B cell (primary cell): Measurements from ENCODE around the gene PARVB. TPM values are rescaled to one million over a fixed set of nuclear protein-coding genes. Genes with fewer than 3 reads are reported as not detected.
A peak's percentile ranks its signal among the peaks of the same experiment; 100 is the strongest.

Source experiments
- ATAC-seq: fragments of 200-7000 bp; cut with Tn5 transposase; one replicate; pipeline ENCODE4 v1.10.0; 2021; ENCODE audit warnings: low read depth, mild to moderate bottlenecking, moderate number of reproducible peaks, moderate library complexity
- CTCF ChIA-PET: fragments of 350-600 bp; sonication (Branson Sonifier 250); formaldehyde crosslinking; loops from one replicate; lab custom pipeline; 2021; ENCODE audit warnings: antibody characterized with exemption, inconsistent platforms; lab: Charles Lee
- POLR2A ChIA-PET: fragments of 350-600 bp; sonication (Branson Sonifier 250); formaldehyde crosslinking; loops from one replicate; lab custom pipeline; 2021; ENCODE audit warnings: antibody characterized with exemption; lab: Charles Lee
- DNase-seq: peaks from one replicate; pipeline ENCODE4 v3.0.0; 2013
- H2AFZ ChIP-seq: 2 replicates; pipeline ENCODE4 v1.6.1; 2012; ENCODE audit warnings: mild to moderate bottlenecking, low read depth, low read length; ENCODE audit not compliant: insufficient read depth, poor library complexity, severe bottlenecking
- H3K27ac ChIP-seq, 2 donors: 1 replicate in 1 of 2; 2 replicates in 1 of 2; pipeline ENCODE4 v1.5.1; 2012 to 2013; ENCODE audit warnings: low read length in 2 of 2, mild to moderate bottlenecking in 2 of 2, moderate library complexity in 1 of 2
- H3K27me3 ChIP-seq, 4 experiments: fragments of 200-600 bp in 1 of 4; sonication (generic) in 1 of 4; replicated peaks in 1 of 4; 1 replicate in 2 of 4; 2 replicates in 2 of 4; pipeline versions ENCODE4 v1.6.1 to v1.7.0; 2013 to 2016; ENCODE audit warnings: low read length in 3 of 4, mild to moderate bottlenecking in 2 of 4, mixed read lengths in 1 of 4, moderate library complexity in 1 of 4; ENCODE audit not compliant: insufficient read depth in 4 of 4, control insufficient read depth in 3 of 4; ENCODE audit errors: control extremely low read depth in 1 of 4
- H3K36me3 ChIP-seq, 2 experiments: replicated peaks in 1 of 2; 1 replicate in 1 of 2; 2 replicates in 1 of 2; pipeline versions ENCODE4 v1.6.1 to v1.7.1; 2013; ENCODE audit warnings: low read length in 1 of 2; ENCODE audit not compliant: insufficient read depth in 2 of 2, control insufficient read depth in 1 of 2; ENCODE audit errors: control extremely low read depth in 1 of 2, extremely low read depth in 1 of 2
- H3K4me1 ChIP-seq, 2 donors: fragments of 200-600 bp in 1 of 2; sonication (generic) in 1 of 2; 1 replicate in 1 of 2; 2 replicates in 1 of 2; pipeline versions ENCODE4 v1.5.1 to v1.6.1; 2013 to 2017; ENCODE audit warnings: low read length in 2 of 2; ENCODE audit not compliant: control insufficient read depth in 2 of 2, insufficient read depth in 2 of 2
- H3K4me2 ChIP-seq: replicated peaks from 2 replicates; pipeline ENCODE3; 2012; ENCODE audit warnings: mild to moderate bottlenecking, low read depth, low read length; ENCODE audit not compliant: poor library complexity, severe bottlenecking
- H3K4me3 ChIP-seq, 5 experiments: fragments of 200-600 bp in 1 of 5; sonication (generic) in 1 of 5; 1 replicate in 3 of 5; 2 replicates in 2 of 5; pipeline versions ENCODE4 v1.5.1 to v1.7.0; 2011 to 2016; ENCODE audit warnings: low read length in 4 of 5, mild to moderate bottlenecking in 4 of 5, low read depth in 2 of 5, control low read depth in 1 of 5, moderate library complexity in 1 of 5; ENCODE audit not compliant: insufficient read depth in 1 of 5; ENCODE audit errors: control extremely low read depth in 1 of 5, extremely low read depth in 1 of 5
- H3K79me2 ChIP-seq: fragments of 200-600 bp; sonication (generic); one replicate; pipeline ENCODE4 v1.6.0; 2016; ENCODE audit warnings: low read length; ENCODE audit not compliant: control insufficient read depth, insufficient read depth
- H3K9ac ChIP-seq: fragments of 200-600 bp; sonication (generic); 2 replicates; pipeline ENCODE4 v1.6.1; 2017; ENCODE audit warnings: mild to moderate bottlenecking, low read length, moderate library complexity
- H3K9me3 ChIP-seq, 3 donors: one replicate each; pipeline versions ENCODE4 v1.6.1 to v1.7.1; 2013; ENCODE audit warnings: low read length in 2 of 3; ENCODE audit not compliant: control insufficient read depth in 2 of 3, insufficient read depth in 1 of 3; ENCODE audit errors: control extremely low read depth in 1 of 3
- H4K20me1 ChIP-seq: 2 replicates; pipeline ENCODE4 v1.6.0; 2012; ENCODE audit warnings: mild to moderate bottlenecking, low read length; ENCODE audit not compliant: insufficient read depth, control insufficient read depth, poor library complexity, severe bottlenecking
- H3K27ac Mint-ChIP-seq: one replicate; pipeline ENCODE4 v1.8.0; 2021; ENCODE audit warnings: mixed read lengths
- H3K27me3 Mint-ChIP-seq: one replicate; pipeline ENCODE4 v1.8.0; 2021; ENCODE audit warnings: mixed read lengths
- H3K4me1 Mint-ChIP-seq: one replicate; pipeline ENCODE4 v1.8.0; 2021; ENCODE audit warnings: mixed read lengths
- H3K4me3 Mint-ChIP-seq: one replicate; pipeline ENCODE4 v1.8.0; 2021; ENCODE audit warnings: mixed read lengths
- H3K9me3 Mint-ChIP-seq: one replicate; pipeline ENCODE4 v1.8.0; 2022; ENCODE audit warnings: mixed read lengths; ENCODE audit not compliant: insufficient read depth
- EZH2 ChIP-seq: IDR thresholded peaks from 2 replicates; pipeline ENCODE4 v1.6.1; 2012; ENCODE audit warnings: borderline replicate concordance, low read depth, mild to moderate bottlenecking, moderate library complexity, low read length; ENCODE audit not compliant: insufficient read depth, poor library complexity, severe bottlenecking
- WGBS: methylation state at CpG from one replicate; pipeline ENCODE4 v1.1.5; 2013; ENCODE audit warnings: missing lambda C conversion rate; ENCODE audit not compliant: insufficient coverage; 5-methylcytosine and 5-hydroxymethylcytosine counted together
- intact Hi-C: fragments of 100-400 bp; cut with micrococcal nuclease; formaldehyde crosslinking; loops from one replicate; pipeline ENCODE4 v1.10.0; 2022
- polyA plus RNA-seq: library from polyadenylated mRNA; depleted of rRNA; stranded (reverse); fragments of >200 nt; gene quantifications from 2 replicates; pipeline ENCODE4 v1.2.3, GENCODE V29; 2012
- total RNA-seq, 2 donors: library from RNA; stranded (reverse); fragments of 120-200 nt in 1 of 2; gene quantifications; 1 replicate in 1 of 2; 2 replicates in 1 of 2; pipeline versions ENCODE4 v1.2.3 to v1.2.4, GENCODE V29; 2013 to 2022
- TF ChIP-seq, protein P1 (sequence below): fragments of 200-600 bp; IDR thresholded peaks from one replicate; pipeline ENCODE4 v1.8.0; 2022; ENCODE audit warnings: antibody characterized with exemption, mild to moderate bottlenecking

Gene PARVB
- total and polyA plus RNA-seq, 2 donors (not counting 1 experiment from before 2014, with no cell fraction given), result 48.0 to 49.4 TPM

DNA sequence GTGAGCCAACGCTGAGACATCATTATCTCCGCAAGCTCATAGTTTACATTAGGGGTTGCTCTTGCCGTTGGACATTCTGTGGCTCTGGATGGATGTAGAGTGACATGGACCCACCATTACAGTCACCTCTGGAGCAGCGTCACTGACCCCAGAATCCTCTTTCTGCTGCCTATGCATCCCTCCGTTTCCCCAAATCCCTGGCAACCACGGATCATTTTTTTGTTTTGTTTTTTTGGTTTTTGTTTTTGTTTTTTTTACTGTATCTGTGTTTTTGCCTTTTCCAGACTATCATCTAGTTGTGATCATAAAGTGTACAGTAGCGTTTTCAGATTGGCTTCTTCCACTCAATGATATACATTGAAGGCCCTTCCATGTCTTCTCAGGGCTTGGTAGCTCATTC, 4.0 kb downstream of the PARVB start:
- H3K27ac Mint-ChIP-seq, result peak overlapping the region; percentile 51
- peaks cover 70% of the 10 kb centered on the region for H3K79me2 ChIP-seq
- no peak for TF ChIP-seq EZH2
- TF ChIP-seq, protein P1, sequence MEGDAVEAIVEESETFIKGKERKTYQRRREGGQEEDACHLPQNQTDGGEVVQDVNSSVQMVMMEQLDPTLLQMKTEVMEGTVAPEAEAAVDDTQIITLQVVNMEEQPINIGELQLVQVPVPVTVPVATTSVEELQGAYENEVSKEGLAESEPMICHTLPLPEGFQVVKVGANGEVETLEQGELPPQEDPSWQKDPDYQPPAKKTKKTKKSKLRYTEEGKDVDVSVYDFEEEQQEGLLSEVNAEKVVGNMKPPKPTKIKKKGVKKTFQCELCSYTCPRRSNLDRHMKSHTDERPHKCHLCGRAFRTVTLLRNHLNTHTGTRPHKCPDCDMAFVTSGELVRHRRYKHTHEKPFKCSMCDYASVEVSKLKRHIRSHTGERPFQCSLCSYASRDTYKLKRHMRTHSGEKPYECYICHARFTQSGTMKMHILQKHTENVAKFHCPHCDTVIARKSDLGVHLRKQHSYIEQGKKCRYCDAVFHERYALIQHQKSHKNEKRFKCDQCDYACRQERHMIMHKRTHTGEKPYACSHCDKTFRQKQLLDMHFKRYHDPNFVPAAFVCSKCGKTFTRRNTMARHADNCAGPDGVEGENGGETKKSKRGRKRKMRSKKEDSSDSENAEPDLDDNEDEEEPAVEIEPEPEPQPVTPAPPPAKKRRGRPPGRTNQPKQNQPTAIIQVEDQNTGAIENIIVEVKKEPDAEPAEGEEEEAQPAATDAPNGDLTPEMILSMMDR, result no peak
- peak overlapping the region in 1 of 2 donors; percentile 44 for H3K27ac ChIP-seq
- no peak overlapping the region for H3K4me3 ChIP-seq
- H3K4me3 Mint-ChIP-seq, result peak overlapping the region; percentile 50
- ATAC-seq (no peak), DNase-seq (no peak)
- intact Hi-C loops, result no loop called here
- H3K9me3 Mint-ChIP-seq, result no peaks in the 10 kb centered on the region
- H3K27me3 Mint-ChIP-seq, result no peaks in the 10 kb centered on the region
- H3K36me3 ChIP-seq, result no peaks in the 10 kb centered on the region
- no peaks in the 10 kb centered on the region for H3K27me3 ChIP-seq
- H3K9me3 ChIP-seq, result no peaks in the 10 kb centered on the region
- H3K4me2 ChIP-seq, result no peak overlapping the region
- ChIA-PET POLR2A (interaction anchor here (0.7 to 1.1 kb wide), 4 partner anchors 34 to 73 kb away, joined by 3 to 4 read pairs (median 3); partner anchors contain the start of gene SAMM50), CTCF (interaction anchor here (0.7 to 1.9 kb wide), 3 partner anchors 35 to 53 kb away, joined by 3 to 9 read pairs (median 5); no protein-coding TSS in a partner anchor)
- no peak overlapping the region for H3K9ac ChIP-seq
- H3K4me1 ChIP-seq, result peaks cover 62 to 69% of the 10 kb centered on the region in 2 donors
- H4K20me1 ChIP-seq, result peaks cover 11% of the 10 kb centered on the region
- peaks cover 70% of the 10 kb centered on the region for H3K4me1 Mint-ChIP-seq
- no CpG with 5 or more reads among the region's 7 CpGs for WGBS
- no peak overlapping the region for H2AFZ ChIP-seq

DNA sequence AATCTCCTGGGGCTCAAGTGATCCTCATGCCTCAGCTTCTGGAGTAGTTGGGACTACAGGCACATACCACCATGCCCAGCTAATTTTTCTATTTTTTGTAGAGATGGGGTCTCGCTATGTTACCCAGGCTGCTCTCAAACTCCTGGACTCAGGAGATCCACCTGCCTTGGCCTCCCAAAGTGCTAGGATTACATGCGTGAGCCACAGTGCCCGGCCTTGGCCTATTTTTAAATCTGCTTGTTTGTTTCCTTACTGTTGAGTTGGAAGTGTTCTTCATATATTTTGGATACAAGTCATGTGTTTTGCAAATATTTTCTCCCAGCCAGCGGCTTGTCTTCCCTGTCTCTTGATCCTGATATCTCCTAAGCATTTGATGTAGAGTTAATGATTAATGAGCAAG, 5.0 kb downstream of the PARVB start:
- Histone ChIP-seq H3K4me3 (no peak overlapping the region), H3K4me1 (peaks cover 57 to 62% of the 10 kb centered on the region in 2 donors), H3K9me3 (no peaks in the 10 kb centered on the region), H3K27me3 (no peaks in the 10 kb centered on the region), H3K27ac (no peak overlapping the region), H4K20me1 (peaks cover 11% of the 10 kb centered on the region), H3K36me3 (no peaks in the 10 kb centered on the region), H3K4me2 (no peak overlapping the region), H3K9ac (no peak overlapping the region), H3K79me2 (peaks cover 78% of the 10 kb centered on the region), H2AFZ (no peak overlapping the region)
- intact Hi-C loops, result no loop called here
- ATAC-seq (no peak), DNase-seq (no peak)
- no peaks in the 10 kb centered on the region for H3K27me3 Mint-ChIP-seq
- ChIA-PET POLR2A (no interaction called here), CTCF (interaction anchor here (0.8 to 1.6 kb wide), 2 partner anchors 36 to 52 kb away, joined by 3 to 5 read pairs; no protein-coding TSS in a partner anchor)
- H3K4me1 Mint-ChIP-seq, result peaks cover 69% of the 10 kb centered on the region
- peak overlapping the region; percentile 18 for H3K27ac Mint-ChIP-seq
- H3K4me3 Mint-ChIP-seq, result no peak overlapping the region
- no peaks in the 10 kb centered on the region for H3K9me3 Mint-ChIP-seq
- 83% methylated on average over 2 of the region's 4 CpGs for WGBS
- no peak for TF ChIP-seq EZH2
- TF ChIP-seq, protein P1, result no peak
